Measurements from ENCODE around the gene PTGR3. TPM values are rescaled to one million over a fixed set of nuclear protein-coding genes. Genes with fewer than 3 reads are reported as not detected.
A peak's percentile ranks its signal among the peaks of the same experiment; 100 is the strongest.

Gene PTGR3, protein sequence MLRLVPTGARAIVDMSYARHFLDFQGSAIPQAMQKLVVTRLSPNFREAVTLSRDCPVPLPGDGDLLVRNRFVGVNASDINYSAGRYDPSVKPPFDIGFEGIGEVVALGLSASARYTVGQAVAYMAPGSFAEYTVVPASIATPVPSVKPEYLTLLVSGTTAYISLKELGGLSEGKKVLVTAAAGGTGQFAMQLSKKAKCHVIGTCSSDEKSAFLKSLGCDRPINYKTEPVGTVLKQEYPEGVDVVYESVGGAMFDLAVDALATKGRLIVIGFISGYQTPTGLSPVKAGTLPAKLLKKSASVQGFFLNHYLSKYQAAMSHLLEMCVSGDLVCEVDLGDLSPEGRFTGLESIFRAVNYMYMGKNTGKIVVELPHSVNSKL
- 11.6 and 12.1 TPM in 2 replicates for total RNA-seq

DNA sequence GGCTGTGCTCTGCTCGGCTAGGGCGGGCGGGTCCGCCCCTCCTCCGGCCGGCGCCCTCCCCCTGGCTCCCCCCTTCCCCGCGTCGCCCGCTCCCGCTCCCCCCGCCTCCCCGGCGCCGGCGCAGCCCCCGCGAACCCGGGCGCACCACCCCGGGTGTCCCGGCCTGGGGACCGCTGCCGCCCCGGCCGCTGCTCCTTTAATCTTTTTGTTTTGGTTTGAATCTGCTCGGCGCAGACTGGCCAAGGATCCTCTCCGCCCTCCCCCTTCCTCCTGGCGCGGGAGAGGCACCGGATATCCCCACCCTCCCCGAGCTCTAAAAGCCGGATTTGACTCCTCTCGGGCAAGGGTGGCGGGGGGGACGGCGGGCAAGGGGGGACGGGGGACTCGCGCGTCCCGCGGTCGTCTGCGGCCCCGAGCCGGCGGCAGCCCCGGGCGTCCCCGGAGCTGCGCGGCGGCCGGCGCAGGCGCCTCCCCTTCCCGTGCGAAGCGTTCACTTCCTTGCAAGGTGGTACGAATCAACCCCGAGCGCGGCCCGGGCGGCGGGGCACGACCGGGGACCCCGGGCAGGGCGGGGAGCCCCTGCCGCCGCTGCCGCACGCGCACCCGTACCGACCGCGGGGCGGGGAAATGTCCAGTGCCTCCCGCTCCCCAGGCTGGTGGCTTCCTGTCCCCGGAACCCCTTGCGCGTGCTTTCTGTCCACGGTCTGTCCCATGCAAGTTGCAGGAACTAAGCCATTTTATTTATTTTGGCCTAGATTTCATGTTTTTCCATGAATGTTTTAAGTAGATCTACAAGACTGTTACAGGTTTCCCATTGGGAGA lies at the start of gene PTGR3:
PTGR3 (minus strand) TSS at position 11 of the 822 bp plus-strand sequence. CDS start 81 bp downstream, outside the sequence.
- peak within 1 kb of the TSS; percentile 92 for H3K4me3 ChIP-seq (ENCODE audit: low read depth, low read length)
- TF ChIP-seq, protein P1, sequence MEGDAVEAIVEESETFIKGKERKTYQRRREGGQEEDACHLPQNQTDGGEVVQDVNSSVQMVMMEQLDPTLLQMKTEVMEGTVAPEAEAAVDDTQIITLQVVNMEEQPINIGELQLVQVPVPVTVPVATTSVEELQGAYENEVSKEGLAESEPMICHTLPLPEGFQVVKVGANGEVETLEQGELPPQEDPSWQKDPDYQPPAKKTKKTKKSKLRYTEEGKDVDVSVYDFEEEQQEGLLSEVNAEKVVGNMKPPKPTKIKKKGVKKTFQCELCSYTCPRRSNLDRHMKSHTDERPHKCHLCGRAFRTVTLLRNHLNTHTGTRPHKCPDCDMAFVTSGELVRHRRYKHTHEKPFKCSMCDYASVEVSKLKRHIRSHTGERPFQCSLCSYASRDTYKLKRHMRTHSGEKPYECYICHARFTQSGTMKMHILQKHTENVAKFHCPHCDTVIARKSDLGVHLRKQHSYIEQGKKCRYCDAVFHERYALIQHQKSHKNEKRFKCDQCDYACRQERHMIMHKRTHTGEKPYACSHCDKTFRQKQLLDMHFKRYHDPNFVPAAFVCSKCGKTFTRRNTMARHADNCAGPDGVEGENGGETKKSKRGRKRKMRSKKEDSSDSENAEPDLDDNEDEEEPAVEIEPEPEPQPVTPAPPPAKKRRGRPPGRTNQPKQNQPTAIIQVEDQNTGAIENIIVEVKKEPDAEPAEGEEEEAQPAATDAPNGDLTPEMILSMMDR (IDR thresholded peaks at IDR 0.05; ENCODE audit: insufficient read depth, low read depth, low read length), result no peak
- peak; percentile 91 for DNase-seq (ENCODE audit: low read depth)

DNA sequence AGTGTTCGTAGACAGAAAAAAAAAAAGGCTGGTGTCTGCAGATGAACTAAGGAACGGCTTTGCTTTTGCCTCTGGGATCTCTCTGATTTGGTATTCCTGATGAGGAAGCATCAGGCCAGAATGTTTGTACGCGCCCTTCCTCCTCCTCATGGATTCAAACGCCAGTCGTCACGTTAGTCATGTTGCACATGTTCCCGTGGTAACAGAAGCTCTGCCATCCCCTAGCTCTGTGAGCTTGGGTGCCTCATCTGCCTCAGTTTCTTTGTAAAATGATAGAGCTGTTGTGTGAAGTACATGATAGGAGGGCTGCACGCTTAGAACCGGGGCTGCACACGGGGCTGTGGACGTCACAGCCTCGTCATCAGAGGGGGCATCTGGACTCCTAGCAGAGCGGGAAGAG lies 48.7 kb upstream of the PTGR3 start:
- DNase-seq (ENCODE audit: low read depth), result no peak
- H3K4me3 ChIP-seq (ENCODE audit: low read depth, low read length), result no peak overlapping the region
- TF ChIP-seq, protein P1 (IDR thresholded peaks at IDR 0.05; ENCODE audit: insufficient read depth, low read depth, low read length), result no peak

DNA sequence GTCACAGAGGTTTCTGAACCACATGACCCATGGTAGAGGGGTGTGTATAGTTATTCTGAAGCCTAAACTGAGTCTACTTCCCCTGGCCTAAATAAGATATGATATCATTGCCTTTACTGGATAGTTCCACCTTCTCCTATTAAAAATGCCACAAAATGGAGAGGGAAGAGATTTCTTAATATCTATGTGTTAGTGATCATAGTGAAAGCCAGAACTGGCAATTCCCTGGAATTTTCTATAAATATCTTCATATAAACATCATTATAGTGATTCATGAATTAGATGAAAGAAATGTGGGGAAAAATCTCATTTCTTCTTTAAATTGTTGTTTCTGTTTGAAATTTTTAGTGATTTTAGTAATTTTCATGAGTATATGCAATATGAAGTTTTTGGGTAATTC lies 47.4 kb upstream of the PTGR3 start:
- DNase-seq (ENCODE audit: low read depth), result no peak
- TF ChIP-seq, protein P1 (IDR thresholded peaks at IDR 0.05; ENCODE audit: insufficient read depth, low read depth, low read length), result no peak
- no peak overlapping the region for H3K4me3 ChIP-seq (ENCODE audit: low read depth, low read length)

DNA sequence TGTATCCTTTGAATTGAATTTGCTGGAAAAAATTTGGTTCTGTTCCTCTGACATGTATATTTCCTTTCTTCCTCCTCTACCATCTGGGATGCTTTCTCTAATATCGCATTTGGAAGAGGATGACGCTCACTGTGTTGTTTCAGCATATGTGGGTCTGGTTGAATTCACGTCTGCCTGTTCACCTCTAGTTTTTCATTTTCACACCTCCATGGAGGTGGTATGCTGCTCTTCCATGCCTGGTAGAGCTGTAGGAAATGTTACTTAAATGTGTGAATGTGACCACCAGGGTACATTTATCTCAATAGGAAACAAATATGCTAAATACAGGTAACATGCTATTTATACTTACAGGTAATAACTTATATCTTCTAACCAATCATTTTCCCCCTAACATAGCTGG lies 46.2 kb upstream of the PTGR3 start:
- H3K4me3 ChIP-seq (ENCODE audit: low read depth, low read length), result no peak overlapping the region
- TF ChIP-seq, protein P1 (IDR thresholded peaks at IDR 0.05; ENCODE audit: insufficient read depth, low read depth, low read length), result no peak
- no peak for DNase-seq (ENCODE audit: low read depth)

DNA sequence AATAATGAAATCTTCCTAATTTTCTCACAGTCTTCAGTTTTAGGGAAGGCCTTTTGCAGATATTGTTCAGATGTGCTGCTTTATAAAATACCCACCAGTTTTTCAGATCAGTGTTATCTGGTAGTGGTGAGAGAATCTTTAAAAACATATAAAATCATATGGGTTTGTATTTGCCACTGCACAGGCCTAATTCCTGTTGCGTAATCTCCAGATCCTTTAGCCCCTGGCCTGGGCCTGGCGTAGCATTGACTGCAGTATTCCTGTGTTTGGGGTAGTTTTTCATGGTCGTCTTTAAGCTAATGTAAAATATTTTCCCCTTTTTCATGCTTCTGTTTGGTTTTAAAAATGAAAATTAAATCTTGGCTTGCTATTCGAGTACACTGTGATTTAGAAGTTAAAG lies 44.8 kb upstream of the PTGR3 start:
- peak; percentile 83 for DNase-seq (ENCODE audit: low read depth)
- TF ChIP-seq, protein P1 (IDR thresholded peaks at IDR 0.05; ENCODE audit: insufficient read depth, low read depth, low read length), result no peak
- no peak overlapping the region for H3K4me3 ChIP-seq (ENCODE audit: low read depth, low read length)

DNA sequence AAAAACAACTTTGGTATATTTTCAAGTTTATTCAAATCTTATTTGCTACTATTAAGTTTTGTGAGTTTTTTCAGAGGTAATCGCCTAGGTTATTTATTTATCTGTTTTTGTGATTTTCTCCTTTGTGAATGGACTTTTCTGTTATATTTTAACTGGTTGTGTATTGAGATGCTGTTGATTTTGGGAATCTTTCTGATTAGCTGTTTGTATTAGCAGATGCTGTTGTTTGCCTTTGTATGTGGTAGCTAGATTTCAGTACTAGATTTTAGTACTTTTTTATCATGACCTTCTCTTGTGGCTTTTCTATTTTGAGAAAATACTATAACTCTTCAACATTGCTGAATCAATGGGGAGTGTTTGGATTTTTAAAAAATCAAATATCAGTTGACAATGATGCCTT lies 44.1 kb upstream of the PTGR3 start:
- TF ChIP-seq, protein P1 (IDR thresholded peaks at IDR 0.05; ENCODE audit: insufficient read depth, low read depth, low read length), result no peak
- no peak for DNase-seq (ENCODE audit: low read depth)
- no peak overlapping the region for H3K4me3 ChIP-seq (ENCODE audit: low read depth, low read length)
